K562 treated with DMSO at 1 percent for 24 hours (cell line): ENCODE measurements around the gene SDF2. TPM values are rescaled to one million over a fixed set of nuclear protein-coding genes. Genes with fewer than 3 reads are reported as not detected.

ENCODE experiments used
- total RNA-seq: library from RNA; unstranded; fragments of 300-600 nt; gene quantifications from 2 replicates; pipeline ENCODE4 v1.2.3, GENCODE V29; 2022; ENCODE audit warnings: low read depth; ENCODE audit not compliant: insufficient read depth

SDF2 gene
- total RNA-seq, result 69.7 and 76.5 TPM in 2 replicates

GRCh38 chr17:28661635-28662526, at the start of gene SDF2, which contains the start of gene SUPT6H:
TSS of gene SDF2 (minus strand) at chr17:28661906. CDS start at chr17:28661876, 30 bp downstream.
TSS of gene SUPT6H (plus strand) at chr17:28662205. CDS start at chr17:28673402, 11,197 bp downstream.

DNA sequence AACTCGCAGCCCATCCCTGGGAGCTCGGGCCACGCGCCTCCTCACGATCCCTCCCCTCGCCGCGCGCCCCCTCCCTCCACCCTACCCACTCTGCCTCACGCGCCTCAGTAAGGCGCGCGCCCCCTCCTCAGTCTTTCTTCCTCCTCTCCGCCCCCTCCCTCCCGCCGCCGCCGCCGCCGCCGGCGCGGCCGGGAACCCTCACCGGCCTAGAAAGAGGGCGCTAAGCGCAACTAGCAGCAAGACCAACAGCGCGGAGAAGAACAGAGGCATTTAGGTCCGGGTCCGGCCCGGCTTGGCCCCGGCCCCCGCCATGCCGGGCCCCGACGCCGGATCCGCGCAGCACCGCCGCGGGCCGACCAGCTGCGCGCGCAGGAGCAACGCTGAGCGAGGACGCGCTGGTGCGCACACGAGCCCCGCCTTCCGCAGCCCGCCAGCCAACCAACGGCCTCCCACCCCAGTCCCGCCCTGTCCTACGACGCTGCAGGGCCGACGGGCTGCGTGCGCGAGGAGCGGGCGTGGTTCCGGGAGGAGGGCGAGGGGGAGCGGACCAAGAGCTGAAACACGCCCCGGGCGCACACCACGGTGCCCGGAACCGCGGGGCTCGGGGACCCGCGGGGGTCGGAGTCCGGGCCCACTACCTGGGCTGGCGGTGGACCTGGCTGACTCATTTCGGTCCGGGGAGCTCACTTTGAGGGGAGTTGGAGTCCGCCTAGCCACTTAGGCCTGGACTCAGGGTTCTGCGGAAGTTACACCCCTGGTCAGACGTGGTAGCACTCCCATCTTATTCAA, 16.7 kb downstream of the SDF2 start, which contains the start of gene BLTP2:
BLTP2 (minus strand) TSS at position 372 of the 789 bp plus-strand sequence; CDS start at position 270, 102 bp downstream.

DNA sequence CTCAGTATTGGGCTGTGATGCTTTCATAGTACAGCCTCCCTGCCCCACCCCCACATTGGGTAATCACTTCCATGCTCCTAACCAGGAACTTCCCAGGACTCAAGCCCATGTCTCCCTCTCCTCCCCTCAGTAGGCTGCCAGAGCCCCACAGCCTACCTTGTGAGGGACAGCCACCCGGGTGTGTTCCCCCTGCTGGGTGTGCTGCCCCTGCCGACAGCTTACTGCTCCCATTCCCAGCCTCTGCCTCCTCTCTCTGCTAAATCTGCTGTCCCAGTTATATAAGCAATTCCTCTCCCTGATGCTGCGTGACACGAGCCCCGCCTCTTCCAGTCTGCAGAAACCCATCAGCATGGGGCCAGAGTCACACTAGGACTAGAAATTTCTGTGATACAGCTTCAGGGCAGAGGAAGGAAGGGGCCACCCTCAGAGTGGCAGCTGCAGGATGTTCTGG, 47.8 kb downstream of the SDF2 start, which contains the start of gene RSKR:
RSKR (minus strand) TSS at position 255 of the 451 bp plus-strand sequence; CDS start at position 231, 24 bp downstream.

DNA sequence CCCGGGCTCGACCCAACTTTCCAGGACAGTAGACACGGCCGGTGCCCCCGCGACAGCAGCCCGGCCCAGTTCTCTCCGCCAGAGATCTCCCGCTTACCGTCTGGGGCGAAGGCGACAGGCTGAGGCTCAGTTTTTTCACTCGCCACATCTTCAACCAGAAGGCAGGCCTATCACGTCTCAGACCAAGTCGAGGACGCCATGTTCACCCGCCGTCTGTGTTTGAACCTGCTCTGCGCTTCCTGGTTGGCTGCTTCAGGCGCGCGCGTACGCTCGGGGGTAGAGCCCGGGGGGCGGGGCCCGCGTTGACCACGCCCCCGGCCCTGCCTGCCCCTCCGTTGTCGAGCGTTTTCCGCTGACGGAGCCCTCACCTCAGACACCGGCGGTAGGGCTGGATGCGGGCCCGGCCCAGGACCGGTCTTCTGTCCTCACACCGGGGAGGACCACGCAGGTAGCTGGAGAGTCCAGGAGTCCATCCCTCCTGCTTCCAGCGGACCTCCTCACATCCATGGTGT, 62.9 kb downstream of the SDF2 start, which contains the start of gene SPAG5:
SPAG5 (minus strand) TSS at position 227 of the 512 bp plus-strand sequence; CDS start at position 148, 79 bp downstream.

Other genes with a start within 250 kb of the SDF2 start
- not detected in 2 replicates for gene SLC13A2, start 188.3 kb downstream of the SDF2 start, total RNA-seq
- not detected in 2 replicates for gene FOXN1, start 155.6 kb downstream of the SDF2 start, total RNA-seq
- 47.2 TPM in 2 replicates for gene UNC119, start 109.3 kb downstream of the SDF2 start, total RNA-seq
- gene PIGS, start 90.4 kb downstream of the SDF2 start, total RNA-seq, result 110 and 111 TPM in 2 replicates
- gene ALDOC, start 85.0 kb downstream of the SDF2 start, total RNA-seq, result 74.9 and 81.6 TPM in 2 replicates
- gene SPAG5, start 62.9 kb downstream of the SDF2 start, total RNA-seq, result 133 and 134 TPM in 2 replicates
- gene RSKR, start 47.7 kb downstream of the SDF2 start, total RNA-seq, result 12.5 and 13.3 TPM in 2 replicates
- 74.6 and 78.3 TPM in 2 replicates for gene BLTP2, start 16.7 kb downstream of the SDF2 start, total RNA-seq
- gene SUPT6H, start 299 bp upstream of the SDF2 start, total RNA-seq, result 70.0 and 74.8 TPM in 2 replicates
- gene PROCA1, start 50.0 kb upstream of the SDF2 start, total RNA-seq, result 4.4 and 6.8 TPM in 2 replicates
- 0.23 TPM in 1 of 2 replicates, not detected in the other for gene RAB34, start 56.0 kb upstream of the SDF2 start, total RNA-seq
- gene RPL23A, start 58.1 kb upstream of the SDF2 start, total RNA-seq, result 2,462 and 2,542 TPM in 2 replicates
- 7.1 and 8.9 TPM in 2 replicates for gene TLCD1, start 64.3 kb upstream of the SDF2 start, total RNA-seq
- 5.1 and 5.4 TPM in 2 replicates for gene NEK8, start 66.9 kb upstream of the SDF2 start, total RNA-seq
- 127 and 142 TPM in 2 replicates for gene TRAF4, start 82.1 kb upstream of the SDF2 start, total RNA-seq
- 32.5 and 34.7 TPM in 2 replicates for gene FAM222B, start 180.9 kb upstream of the SDF2 start, total RNA-seq
- 115 and 126 TPM in 2 replicates for gene ERAL1, start 193.1 kb upstream of the SDF2 start, total RNA-seq
- gene FLOT2, start 235.8 kb upstream of the SDF2 start, total RNA-seq, result 224 and 238 TPM in 2 replicates
- gene DHRS13, start 241.2 kb upstream of the SDF2 start, total RNA-seq, result 46.9 and 47.0 TPM in 2 replicates